HepG2 (cell line): ENCODE results near the gene HTR3C. TPM values are rescaled to one million over a fixed set of nuclear protein-coding genes. Genes with fewer than 3 reads are reported as not detected.

ENCODE experiments used
- ATF7 ChIP-seq, 2 experiments: fragments of 450-650 bp in 1 of 2; sonication (generic) in 1 of 2; formaldehyde crosslinking in 1 of 2; IDR thresholded peaks; 2 replicates each; pipeline versions ENCODE4 v1.4.0 to v1.6.1; 2016 to 2020; ENCODE audit warnings: antibody characterized with exemption in 1 of 2, mild to moderate bottlenecking in 1 of 2, missing genetic modification reagents in 1 of 2
- CBX1 ChIP-seq: IDR thresholded peaks from one replicate; pipeline ENCODE4 v1.6.1; 2016; ENCODE audit warnings: antibody characterized with exemption, low read depth
- FOXK2 ChIP-seq: fragments of 450-650 bp; IDR thresholded peaks from 2 replicates; pipeline ENCODE4 v1.6.1; 2016
- HMGA1 ChIP-seq: sonication (generic); formaldehyde crosslinking; conservative IDR thresholded peaks from 2 replicates; pipeline ENCODE4 v1.4.0; 2020; ENCODE audit warnings: missing genetic modification reagents
- ISL2 ChIP-seq: sonication (generic); formaldehyde crosslinking; IDR thresholded peaks from 2 replicates; pipeline ENCODE4 v1.5.0; 2020; ENCODE audit warnings: missing genetic modification reagents
- TP53 ChIP-seq: sonication (generic); formaldehyde crosslinking; conservative IDR thresholded peaks from 2 replicates; pipeline ENCODE4 v1.4.0; 2020; ENCODE audit warnings: missing genetic modification reagents
- ZMYM3 ChIP-seq: sonication (generic); formaldehyde crosslinking; IDR thresholded peaks from 2 replicates; pipeline ENCODE4 v1.5.1; 2020; ENCODE audit warnings: mild to moderate bottlenecking, missing genetic modification reagents
- ZNF264 ChIP-seq: sonication (generic); formaldehyde crosslinking; IDR thresholded peaks from 2 replicates; pipeline ENCODE4 v1.4.0; 2020; ENCODE audit warnings: missing genetic modification reagents
- ZNF382 ChIP-seq: sonication (generic); formaldehyde crosslinking; IDR thresholded peaks from 2 replicates; pipeline ENCODE4 v1.5.0; 2020; ENCODE audit warnings: missing genetic modification reagents, mild to moderate bottlenecking, borderline replicate concordance
- ZNF484 ChIP-seq: sonication (generic); formaldehyde crosslinking; IDR thresholded peaks from 2 replicates; pipeline ENCODE4 v1.5.1; 2020; ENCODE audit warnings: mild to moderate bottlenecking, low read depth, missing genetic modification reagents, borderline replicate concordance
- ZNF552 ChIP-seq: sonication (generic); formaldehyde crosslinking; IDR thresholded peaks from 2 replicates; pipeline ENCODE4 v1.9.0; 2022; ENCODE audit warnings: missing genetic modification reagents, mild to moderate bottlenecking, borderline replicate concordance
- ZSCAN29 ChIP-seq: sonication (generic); formaldehyde crosslinking; conservative IDR thresholded peaks from 2 replicates; pipeline ENCODE4 v1.4.0; 2020; ENCODE audit warnings: mild to moderate bottlenecking, missing genetic modification reagents
- ZSCAN30 ChIP-seq: sonication (generic); formaldehyde crosslinking; IDR thresholded peaks from 2 replicates; pipeline ENCODE4 v1.5.0; 2020; ENCODE audit warnings: mild to moderate bottlenecking, missing genetic modification reagents
- polyA plus RNA-seq, 8 experiments: library from polyadenylated mRNA; depleted of rRNA in 3 of 8; stranded (reverse) in 7 of 8; unstranded in 1 of 8; fragments of >200 nt; fragmentation: Illumina TruSeq in 4 of 8; extraction: Trizol in 4 of 8; gene quantifications; 2 replicates each; pipeline versions ENCODE4 v1.2.1 to v1.2.3, GENCODE V29; 2011 to 2016; ENCODE audit warnings: low read depth in 4 of 8, missing spikeins in 1 of 8, mixed read lengths in 1 of 8; ENCODE audit not compliant: insufficient read depth in 1 of 8
- total RNA-seq, 5 experiments: library from RNA; depleted of rRNA; stranded (reverse); fragments of >200 nt; fragmentation: Illumina TruSeq; extraction: Trizol; gene quantifications; 2 replicates each; pipeline ENCODE4 v1.2.3, GENCODE V29; 2016; ENCODE audit warnings: low read depth in 1 of 5
- TF ChIP-seq, protein P1 (sequence below): sonication (generic); formaldehyde crosslinking; IDR thresholded peaks from 2 replicates; pipeline ENCODE4 v1.5.1; 2020; ENCODE audit warnings: missing genetic modification reagents, mild to moderate bottlenecking, borderline replicate concordance
- TF ChIP-seq, protein P2 (sequence below): sonication (generic); formaldehyde crosslinking; IDR thresholded peaks from 2 replicates; pipeline ENCODE4 v1.4.0; 2020; ENCODE audit warnings: low read depth, missing genetic modification reagents
- TF ChIP-seq, protein P3 (sequence below): sonication (generic); formaldehyde crosslinking; IDR thresholded peaks from 2 replicates; pipeline ENCODE4 v1.8.1; 2023; ENCODE audit warnings: mild to moderate bottlenecking, moderate library complexity, missing genetic modification reagents
- TF ChIP-seq, protein P4 (sequence below): IDR thresholded peaks from 2 replicates; pipeline ENCODE4 v1.6.1; 2012; ENCODE audit warnings: low read depth, low read length, improper control_type of control experiment
- TF ChIP-seq, protein P5 (sequence below): sonication (generic); formaldehyde crosslinking; IDR thresholded peaks from 2 replicates; pipeline ENCODE4 v1.5.0; 2020; ENCODE audit warnings: mild to moderate bottlenecking, missing genetic modification reagents, moderate library complexity

HTR3C gene
- total and polyA plus RNA-seq, 2 of the 13 experiments (the other 11 are each of a cell fraction or from before 2014, with no cell fraction given) = not detected

DNA sequence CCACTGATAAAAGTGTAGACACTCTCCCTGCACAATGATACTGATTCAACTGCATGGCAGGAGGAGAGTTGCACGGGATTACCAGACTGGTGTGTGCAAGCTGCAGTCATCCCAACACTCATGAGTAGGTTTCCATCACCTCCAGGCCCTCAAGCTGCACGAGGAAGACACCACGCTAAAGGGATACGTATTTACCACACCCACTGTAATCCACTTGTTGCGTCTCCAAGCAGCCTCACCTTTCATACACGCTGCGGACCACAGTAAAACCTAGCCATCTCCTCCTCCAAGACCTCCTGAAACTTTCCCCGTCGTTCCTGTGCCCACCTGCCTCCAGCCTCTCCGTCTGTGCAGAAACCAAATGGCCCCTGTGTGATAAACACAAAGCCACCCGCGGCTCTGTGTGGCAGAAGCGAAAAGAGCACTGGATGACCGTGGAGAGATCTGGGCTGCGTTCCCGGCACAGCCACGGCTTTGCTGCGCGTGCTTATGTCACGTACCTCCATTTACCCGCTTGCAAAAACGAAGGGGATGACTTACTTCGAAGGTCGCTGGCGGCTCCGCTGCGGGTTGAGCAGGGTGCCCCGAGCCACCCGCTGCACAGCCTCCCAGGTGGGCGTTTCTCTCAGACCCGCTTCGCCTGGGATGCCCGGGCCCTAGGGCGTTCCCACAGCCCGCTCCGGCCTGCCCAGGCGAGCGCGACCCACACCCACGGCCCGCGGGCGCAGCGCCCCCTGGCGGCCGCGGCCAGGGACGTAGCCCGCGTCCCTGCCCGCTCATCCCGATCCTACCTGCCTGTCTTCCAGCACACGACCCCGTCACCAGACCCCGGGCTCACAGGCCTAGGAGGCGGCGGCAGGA, 35.8 kb upstream of the HTR3C start (continued):
- TF ChIP-seq, protein P1, sequence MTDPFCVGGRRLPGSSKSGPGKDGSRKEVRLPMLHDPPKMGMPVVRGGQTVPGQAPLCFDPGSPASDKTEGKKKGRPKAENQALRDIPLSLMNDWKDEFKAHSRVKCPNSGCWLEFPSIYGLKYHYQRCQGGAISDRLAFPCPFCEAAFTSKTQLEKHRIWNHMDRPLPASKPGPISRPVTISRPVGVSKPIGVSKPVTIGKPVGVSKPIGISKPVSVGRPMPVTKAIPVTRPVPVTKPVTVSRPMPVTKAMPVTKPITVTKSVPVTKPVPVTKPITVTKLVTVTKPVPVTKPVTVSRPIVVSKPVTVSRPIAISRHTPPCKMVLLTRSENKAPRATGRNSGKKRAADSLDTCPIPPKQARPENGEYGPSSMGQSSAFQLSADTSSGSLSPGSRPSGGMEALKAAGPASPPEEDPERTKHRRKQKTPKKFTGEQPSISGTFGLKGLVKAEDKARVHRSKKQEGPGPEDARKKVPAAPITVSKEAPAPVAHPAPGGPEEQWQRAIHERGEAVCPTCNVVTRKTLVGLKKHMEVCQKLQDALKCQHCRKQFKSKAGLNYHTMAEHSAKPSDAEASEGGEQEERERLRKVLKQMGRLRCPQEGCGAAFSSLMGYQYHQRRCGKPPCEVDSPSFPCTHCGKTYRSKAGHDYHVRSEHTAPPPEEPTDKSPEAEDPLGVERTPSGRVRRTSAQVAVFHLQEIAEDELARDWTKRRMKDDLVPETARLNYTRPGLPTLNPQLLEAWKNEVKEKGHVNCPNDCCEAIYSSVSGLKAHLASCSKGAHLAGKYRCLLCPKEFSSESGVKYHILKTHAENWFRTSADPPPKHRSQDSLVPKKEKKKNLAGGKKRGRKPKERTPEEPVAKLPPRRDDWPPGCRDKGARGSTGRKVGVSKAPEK (CRISPR knock-in tag) = no peak
- TF ChIP-seq, protein P2, sequence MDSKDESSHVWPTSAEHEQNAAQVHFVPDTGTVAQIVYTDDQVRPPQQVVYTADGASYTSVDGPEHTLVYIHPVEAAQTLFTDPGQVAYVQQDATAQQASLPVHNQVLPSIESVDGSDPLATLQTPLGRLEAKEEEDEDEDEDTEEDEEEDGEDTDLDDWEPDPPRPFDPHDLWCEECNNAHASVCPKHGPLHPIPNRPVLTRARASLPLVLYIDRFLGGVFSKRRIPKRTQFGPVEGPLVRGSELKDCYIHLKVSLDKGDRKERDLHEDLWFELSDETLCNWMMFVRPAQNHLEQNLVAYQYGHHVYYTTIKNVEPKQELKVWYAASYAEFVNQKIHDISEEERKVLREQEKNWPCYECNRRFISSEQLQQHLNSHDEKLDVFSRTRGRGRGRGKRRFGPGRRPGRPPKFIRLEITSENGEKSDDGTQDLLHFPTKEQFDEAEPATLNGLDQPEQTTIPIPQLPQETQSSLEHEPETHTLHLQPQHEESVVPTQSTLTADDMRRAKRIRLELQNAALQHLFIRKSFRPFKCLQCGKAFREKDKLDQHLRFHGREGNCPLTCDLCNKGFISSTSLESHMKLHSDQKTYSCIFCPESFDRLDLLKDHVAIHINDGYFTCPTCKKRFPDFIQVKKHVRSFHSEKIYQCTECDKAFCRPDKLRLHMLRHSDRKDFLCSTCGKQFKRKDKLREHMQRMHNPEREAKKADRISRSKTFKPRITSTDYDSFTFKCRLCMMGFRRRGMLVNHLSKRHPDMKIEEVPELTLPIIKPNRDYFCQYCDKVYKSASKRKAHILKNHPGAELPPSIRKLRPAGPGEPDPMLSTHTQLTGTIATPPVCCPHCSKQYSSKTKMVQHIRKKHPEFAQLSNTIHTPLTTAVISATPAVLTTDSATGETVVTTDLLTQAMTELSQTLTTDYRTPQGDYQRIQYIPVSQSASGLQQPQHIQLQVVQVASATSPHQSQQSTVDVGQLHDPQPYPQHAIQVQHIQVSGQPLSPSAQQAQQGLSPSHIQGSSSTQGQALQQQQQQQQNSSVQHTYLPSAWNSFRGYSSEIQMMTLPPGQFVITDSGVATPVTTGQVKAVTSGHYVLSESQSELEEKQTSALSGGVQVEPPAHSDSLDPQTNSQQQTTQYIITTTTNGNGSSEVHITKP = no peak
- TF ChIP-seq ISL2 (CRISPR knock-in tag) (no peak), FOXK2 (no peak), ZNF264 (no peak), TP53 (CRISPR knock-in tag) (no peak), ZNF552 (CRISPR knock-in tag) (no peak), CBX1 (no peak), ATF7 (IDR thresholded peaks at IDR 0.05) (no peak), ATF7 (CRISPR knock-in tag; IDR thresholded peaks at IDR 0.05) (no peak), ZNF382 (CRISPR knock-in tag) (no peak), ZSCAN29 (CRISPR knock-in tag) (no peak), ZSCAN30 (CRISPR knock-in tag) (no peak), HMGA1 (CRISPR knock-in tag) (no peak), ZNF484 (CRISPR knock-in tag) (no peak), ZMYM3 (CRISPR knock-in tag) (no peak)
- TF ChIP-seq, protein P3, sequence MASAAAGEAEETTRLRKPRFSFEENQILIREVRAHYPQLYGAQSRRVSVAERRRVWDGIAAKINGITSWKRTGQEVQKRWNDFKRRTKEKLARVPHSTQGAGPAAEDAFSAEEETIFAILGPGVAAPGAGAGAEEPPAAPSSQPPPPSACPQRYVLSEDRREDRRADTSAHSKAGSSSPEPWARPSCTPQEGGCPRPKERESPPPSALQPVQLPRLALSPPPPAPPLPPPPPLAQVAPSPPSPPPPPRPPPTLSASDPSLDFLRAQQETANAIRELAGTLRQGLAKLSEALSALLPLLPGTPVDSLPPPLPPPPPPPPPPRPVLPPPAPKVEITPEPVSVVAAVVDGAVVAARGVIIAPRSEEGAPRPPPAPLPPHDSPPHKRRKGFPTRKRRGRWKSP (CRISPR knock-in tag) = no peak
- TF ChIP-seq, protein P4, sequence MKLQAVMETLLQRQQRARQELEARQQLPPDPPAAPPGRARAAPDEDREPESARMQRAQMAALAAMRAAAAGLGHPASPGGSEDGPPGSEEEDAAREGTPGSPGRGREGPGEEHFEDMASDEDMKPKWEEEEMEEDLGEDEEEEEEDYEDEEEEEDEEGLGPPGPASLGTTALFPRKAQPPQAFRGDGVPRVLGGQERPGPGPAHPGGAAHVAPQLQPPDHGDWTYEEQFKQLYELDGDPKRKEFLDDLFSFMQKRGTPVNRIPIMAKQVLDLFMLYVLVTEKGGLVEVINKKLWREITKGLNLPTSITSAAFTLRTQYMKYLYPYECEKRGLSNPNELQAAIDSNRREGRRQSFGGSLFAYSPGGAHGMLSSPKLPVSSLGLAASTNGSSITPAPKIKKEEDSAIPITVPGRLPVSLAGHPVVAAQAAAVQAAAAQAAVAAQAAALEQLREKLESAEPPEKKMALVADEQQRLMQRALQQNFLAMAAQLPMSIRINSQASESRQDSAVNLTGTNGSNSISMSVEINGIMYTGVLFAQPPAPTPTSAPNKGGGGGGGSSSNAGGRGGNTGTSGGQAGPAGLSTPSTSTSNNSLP = no peak
- TF ChIP-seq, protein P5, sequence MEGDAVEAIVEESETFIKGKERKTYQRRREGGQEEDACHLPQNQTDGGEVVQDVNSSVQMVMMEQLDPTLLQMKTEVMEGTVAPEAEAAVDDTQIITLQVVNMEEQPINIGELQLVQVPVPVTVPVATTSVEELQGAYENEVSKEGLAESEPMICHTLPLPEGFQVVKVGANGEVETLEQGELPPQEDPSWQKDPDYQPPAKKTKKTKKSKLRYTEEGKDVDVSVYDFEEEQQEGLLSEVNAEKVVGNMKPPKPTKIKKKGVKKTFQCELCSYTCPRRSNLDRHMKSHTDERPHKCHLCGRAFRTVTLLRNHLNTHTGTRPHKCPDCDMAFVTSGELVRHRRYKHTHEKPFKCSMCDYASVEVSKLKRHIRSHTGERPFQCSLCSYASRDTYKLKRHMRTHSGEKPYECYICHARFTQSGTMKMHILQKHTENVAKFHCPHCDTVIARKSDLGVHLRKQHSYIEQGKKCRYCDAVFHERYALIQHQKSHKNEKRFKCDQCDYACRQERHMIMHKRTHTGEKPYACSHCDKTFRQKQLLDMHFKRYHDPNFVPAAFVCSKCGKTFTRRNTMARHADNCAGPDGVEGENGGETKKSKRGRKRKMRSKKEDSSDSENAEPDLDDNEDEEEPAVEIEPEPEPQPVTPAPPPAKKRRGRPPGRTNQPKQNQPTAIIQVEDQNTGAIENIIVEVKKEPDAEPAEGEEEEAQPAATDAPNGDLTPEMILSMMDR (CRISPR knock-in tag) = peak; percentile 86
